Measurements from ENCODE around the gene HSPH1. TPM values are rescaled to one million over a fixed set of nuclear protein-coding genes. Genes with fewer than 3 reads are reported as not detected.
"Not testable (repeated sequence)": the region's sequence is repeated elsewhere in the genome, so short reads cannot be mapped to it uniquely, and the experiment has no call there.

HSPH1 gene
- total RNA-seq, 1 experiment from 2014 or later, result 127 TPM

DNA sequence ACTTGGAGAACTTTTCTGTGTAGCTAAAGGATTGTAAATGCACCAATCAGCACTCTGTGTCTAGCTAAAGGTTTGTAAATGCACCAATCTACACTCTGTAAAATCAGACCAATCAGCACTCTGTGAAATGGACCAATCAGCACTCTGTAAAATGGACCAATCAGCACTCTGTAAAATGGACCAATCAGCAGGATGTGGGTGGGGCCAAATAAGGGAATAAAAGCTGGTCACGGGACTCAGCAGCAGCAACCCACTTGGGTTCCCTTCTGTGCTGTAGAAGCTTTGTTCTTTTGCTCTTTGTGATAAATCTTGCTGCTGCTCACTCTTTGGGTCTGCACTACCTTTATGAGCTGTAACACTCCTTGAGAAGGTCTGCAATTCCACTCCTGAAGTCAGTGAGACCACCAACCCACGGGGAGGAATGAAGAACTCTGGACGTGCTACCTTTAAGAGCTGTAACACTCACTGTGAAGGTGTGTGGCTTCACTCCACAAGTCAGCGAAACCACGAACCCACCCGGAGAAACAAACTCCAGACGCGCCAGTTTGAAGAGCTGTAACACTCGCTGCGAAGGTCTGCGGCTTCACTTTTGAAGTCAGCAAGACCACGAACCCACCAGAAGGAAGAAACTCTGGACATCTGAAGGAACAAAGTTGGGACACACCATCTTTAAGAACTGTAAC is 16.2 kb upstream of the HSPH1 start:
- DNase-seq (ENCODE audit: low read depth), result not testable (repeated sequence)

DNA sequence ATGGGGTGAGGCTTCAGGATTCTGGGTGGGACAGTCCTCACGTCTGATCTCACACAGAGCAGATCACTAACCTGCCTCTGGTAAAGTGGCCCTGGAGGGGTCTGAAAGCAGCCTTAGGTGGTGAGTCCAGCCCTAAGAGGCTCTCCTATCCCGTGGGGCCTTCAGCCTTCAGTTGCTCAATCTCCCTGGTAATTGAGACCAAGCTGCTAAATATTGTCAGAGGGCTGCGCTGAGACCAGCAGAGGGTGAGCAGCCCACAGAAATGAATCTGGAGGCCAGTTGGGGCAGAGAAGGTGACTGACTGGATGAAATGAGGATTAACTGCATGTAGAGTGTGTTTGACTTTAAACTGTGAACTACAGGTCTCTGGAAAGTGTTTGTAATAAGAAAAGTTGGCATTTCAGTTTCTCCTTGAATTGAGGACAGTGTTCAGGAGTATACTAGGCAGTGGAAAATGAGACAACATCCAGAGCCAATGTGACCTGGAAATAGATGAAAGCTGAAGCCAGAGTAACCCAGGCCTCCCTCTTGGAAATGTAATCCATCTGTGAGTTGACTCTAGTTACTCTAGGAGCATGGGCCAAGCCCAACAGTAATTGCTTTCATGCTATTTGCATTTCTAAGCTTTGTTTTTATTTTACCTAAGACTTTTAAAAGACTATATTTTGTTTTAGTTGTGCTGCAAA is 14.3 kb upstream of the HSPH1 start:
- DNase-seq (ENCODE audit: low read depth), result no peak

- DNase-seq (ENCODE audit: low read depth), result no peak
These were observed 12.3 kb upstream of the HSPH1 start for GRCh38 chr13:31174018-31174417.

GRCh38 chr13:31172535-31172934 is 10.8 kb upstream of the HSPH1 start:
- peak; percentile 90 for DNase-seq (ENCODE audit: low read depth)

DNA sequence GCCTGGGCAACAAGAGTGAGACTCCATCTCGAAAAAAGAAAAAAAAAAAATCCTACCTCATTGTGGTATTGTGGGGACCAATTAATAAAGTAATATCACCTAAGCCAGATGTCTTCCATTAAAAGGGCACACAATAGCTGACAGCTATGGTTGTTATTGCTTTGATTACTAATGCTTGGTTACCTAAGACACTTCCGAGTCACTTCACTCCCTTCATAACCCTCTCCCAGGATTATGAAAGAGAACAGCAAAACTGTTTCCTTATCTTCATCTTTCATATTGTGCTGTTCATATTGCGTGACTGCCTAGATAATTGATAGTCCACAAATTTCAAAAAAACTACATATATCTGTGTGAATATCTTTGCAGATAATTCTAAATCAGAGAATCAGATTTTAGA is 10.3 kb upstream of the HSPH1 start:
- peak; percentile 43 for DNase-seq (ENCODE audit: low read depth)

DNA sequence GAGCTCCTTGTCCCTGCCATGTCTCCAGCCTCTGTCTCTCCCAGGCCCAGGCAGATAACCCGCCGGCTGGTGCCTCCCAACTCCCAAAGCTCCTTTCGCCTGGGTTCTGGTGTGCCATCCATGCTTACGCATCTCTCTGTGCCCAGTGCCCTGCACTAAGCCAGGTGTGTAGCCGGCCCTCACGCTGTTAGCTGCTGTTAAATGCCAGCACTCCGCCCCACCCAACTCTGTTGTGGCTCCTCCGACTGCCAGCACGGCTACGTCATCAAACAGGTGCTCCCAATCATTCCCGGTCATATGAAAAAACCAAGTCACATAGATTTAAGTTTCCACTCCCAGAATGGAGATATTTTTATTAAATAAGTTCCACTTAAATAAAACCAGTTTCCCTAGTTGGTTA is 7.0 kb upstream of the HSPH1 start:
- DNase-seq (ENCODE audit: low read depth), result no peak

DNA sequence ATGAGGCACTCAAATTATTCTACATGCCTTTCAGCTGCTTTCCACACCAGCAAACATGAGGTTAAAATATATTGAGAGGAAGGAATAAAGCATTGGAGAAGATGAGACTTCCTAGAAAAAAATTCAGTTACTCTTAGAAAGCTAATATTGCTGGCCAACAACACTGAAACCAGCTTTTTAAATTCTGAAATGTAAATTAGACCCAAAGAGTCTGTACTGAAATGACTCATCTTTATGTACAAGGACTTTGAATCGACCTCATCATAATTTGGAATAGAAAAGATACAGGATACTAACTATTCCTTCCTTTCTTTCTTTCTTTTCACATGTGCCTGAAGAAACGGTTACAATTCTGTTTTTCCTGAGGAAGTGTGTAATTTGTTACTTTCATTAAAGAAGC is 6.5 kb upstream of the HSPH1 start:
- DNase-seq (ENCODE audit: low read depth), result no peak

DNA sequence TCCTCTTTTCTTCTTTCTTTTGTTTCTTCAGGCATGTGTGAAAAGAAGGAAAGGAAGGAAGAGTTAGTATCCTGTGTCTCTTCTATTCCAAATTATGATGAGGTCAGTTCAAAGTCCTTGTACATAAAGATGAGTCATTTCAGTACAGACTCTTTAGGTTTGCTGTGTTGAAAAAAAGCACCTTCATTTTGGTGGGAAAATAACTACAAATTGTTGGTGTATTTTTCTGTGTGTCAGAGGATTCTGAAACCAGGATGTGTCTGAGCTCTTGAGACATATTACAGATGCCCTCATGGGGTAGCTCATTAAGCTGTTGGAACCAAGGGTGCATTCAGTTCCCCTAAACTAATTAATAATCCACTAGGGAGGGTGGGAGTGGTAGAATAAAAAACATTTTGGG is 5.8 kb upstream of the HSPH1 start:
- DNase-seq (ENCODE audit: low read depth), result peak; percentile 58

DNA sequence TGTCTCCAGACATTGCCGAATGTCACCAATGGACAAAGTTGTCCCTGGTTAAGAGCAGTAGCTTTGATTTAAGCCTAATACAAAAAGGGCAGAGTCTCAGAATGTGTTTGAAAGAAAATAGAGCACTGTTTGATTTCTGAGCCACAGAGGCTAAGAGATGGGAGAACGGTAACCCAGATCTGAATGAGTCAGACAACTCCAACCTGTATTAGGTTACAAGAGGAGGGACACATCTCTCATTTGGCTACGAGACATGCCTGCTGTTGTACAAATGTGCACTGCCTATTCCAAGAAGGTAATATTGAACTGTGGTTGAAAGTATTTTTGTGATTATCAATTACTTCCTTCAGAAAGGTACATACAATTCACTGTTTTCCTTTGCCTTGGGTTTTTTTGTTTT is 4.9 kb upstream of the HSPH1 start:
- peak; percentile 72 for DNase-seq (ENCODE audit: low read depth)

DNA sequence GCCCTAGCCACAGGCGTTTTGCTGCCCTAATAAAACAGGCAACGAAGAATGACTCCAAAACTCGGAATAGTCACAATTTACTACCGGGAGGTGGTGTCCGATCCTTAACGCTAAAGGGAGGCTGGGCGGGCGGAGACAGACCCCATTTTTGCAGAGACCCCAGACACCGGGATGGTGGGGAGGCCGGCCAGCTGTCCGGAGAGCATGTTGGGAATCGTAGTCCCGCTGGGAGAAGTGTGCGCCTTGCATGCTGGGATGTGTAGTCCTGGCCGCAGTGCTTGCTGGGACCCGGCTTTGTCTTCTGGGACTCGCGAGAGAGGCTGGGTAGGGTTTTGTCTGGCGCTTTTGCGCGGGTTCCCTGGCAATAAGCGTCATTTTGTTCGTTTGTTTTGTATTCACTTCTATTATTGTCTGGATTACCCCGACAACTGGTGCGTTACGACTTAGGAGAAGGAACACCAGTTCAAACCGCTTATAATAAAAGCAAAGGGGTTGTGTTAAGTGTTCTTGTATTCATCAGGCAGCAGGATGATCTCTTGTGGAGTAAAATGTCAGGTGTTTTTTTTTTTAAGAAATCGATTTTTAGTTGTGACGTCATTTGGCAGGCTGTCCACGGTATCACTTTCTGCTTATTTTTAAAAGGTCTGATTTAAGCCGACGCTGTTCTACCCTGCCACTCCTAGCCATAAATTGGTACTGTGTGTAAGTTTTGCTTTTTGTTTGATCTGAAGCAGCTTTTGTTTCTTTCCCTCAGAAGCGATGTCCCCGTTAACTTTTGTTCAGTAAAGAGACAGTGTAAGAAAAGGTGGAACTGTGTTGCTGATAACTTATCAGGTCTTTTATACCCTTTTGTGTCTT is 676 bp upstream of the HSPH1 start:
- DNase-seq (ENCODE audit: low read depth), result peak; percentile 97

DNA sequence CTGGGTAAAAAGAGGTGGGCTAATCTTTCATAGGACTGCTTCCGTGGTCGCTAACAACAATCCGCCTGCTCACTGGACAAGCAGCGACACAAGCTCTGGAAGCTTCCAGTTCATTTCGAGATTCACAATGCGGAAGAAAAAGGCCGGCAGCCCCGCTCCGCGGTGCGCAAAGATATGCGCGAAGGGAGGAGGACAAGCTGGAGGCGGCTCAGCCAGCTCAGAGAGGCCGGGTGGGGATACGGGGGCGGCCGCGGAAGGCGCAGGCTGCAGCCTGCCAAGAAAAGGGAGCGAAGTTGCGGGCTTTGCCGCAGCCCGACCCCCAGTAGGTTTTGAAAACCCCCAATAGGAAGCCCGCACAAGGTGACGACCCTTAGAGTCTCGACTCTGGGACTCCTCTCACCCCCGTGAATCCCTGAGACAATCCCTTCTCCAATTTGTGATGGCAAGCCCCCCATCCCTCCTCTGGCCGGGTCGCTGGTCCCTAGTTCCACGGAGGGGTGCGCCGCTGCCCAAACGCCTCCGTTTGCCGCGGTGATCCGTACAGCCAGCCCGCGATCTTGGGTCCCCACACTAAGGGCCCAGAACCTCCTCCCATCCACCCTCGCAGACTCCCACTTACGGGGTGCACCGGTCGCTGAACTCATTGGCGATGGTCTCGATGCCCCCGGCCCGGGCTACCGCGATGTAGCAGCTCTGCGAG is 697 bp downstream of the HSPH1 start:
- DNase-seq (ENCODE audit: low read depth), result peak; percentile 39

GRCh38 chr13:31159306-31159705 is 2.4 kb downstream of the HSPH1 start:
- no peak for DNase-seq (ENCODE audit: low read depth)

- DNase-seq (ENCODE audit: low read depth), result no peak
These were observed 6.8 kb downstream of the HSPH1 start for GRCh38 chr13:31154939-31155338.

DNA sequence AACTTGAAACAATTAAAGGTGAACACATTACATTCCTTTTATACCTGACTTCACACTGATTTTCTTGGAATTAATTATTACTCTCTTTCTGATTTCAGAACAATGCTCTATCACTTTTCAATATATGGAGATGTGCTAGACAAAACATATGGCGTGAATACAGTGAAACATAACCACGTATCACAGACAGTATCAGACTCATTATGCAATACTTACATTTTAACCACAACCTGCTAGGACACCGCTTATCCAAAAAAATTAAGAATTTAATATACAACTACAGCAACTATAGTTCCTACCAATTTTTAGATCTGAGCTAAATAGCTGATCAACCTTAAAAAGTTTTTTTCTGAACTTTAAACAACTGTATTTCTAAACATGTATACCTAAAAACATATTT is 9.9 kb downstream of the HSPH1 start:
- no peak for DNase-seq (ENCODE audit: low read depth)

DNA sequence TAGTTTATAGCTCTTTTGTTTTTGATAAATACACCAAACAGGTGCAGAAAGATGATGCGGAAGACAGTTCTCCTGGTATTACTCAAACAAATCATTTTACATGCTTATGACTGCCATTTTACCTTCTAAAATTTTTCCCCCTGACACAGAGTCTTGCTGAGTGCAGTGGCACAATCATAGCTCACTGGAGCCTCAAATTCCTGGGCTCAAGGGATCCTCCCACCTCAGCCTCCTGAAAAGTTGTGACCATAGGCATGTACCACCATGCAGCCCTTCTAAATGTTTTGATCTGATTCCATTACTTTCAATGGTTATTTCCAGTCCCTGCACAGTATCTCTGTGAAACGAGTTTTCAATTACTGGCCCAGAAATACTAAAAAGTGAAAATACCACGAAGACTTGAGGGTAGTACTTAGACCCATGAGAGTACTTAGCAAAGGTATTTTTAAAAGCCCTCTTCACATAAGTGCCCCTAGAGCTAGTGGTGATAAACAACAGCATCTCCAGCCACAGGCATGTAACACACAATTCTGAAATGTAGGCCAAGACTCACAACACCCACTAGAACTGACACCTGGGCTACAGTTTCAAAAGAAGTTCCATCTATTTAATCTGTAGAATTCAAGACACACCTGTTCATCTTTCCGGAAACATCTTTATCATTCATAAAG is 11.3 kb downstream of the HSPH1 start:
- no peak for DNase-seq (ENCODE audit: low read depth)

GRCh38 chr13:31149604-31150003 is 12.1 kb downstream of the HSPH1 start:
- DNase-seq (ENCODE audit: low read depth), result no peak

DNA sequence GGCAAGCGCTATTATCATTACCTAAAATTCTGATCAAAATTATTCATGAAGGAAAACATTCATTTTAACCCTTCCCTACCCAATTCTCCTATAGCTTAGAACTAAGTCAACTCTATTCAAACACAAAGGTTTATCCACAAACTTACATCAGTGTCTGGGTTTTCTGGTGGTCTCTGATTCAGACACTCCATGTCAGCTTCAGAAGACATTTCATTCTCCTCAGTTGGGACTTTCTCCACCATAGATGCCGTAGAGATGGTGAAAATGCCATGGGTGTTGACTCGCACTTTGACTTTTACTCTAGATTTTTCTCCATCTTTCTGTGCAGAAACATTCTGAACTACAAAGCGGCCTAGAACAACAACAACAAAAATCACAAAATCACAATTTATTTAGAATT is 16.3 kb downstream of the HSPH1 start:
- no peak for DNase-seq (ENCODE audit: low read depth)

- DNase-seq (ENCODE audit: low read depth), result no peak
These were observed 23.2 kb downstream of the HSPH1 start for GRCh38 chr13:31138515-31138914.

- DNase-seq (ENCODE audit: low read depth), result no peak
These were observed 25.0 kb downstream of the HSPH1 start for GRCh38 chr13:31136724-31137123.

DNA sequence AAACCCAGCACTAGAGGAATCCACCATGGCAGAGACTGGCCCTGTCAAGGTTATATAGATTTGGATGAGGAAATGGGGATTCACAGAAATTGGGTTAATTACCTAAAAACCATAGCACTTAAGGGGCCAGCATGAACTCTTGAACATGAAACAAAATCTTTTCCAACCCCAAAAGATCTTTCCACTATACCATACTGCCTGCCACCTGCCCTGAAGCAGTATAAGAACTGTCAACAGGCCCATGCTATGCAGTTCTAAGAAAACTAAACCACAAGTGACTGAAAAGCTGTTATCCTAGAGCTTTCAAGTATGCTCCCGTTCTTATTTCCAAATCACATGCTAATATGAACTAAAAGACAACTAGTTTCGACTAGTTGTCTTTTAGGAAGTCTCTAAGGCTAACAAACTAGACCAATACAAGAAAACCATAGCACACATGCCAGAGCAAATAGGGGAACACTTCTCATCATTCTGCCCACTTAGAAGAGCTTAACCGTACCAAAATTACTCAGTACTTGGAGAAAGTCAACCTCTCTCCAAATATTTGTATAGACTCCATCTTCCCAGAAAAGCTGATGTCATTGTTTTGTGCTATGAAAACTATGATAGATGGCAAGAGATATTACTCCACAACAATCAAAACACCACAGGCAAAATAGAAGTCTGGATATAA is 27.5 kb downstream of the HSPH1 start:
- DNase-seq (ENCODE audit: low read depth), result no peak

GRCh38 chr13:31133621-31134020 is 28.1 kb downstream of the HSPH1 start:
- no peak for DNase-seq (ENCODE audit: low read depth)

Measured in HT1080 (cell line).